Measurements from ENCODE around the gene RAB3GAP2.
"Not testable (repeated sequence)": the region's sequence is repeated elsewhere in the genome, so short reads cannot be mapped to it uniquely, and the experiment has no call there.

RAB3GAP2 gene

GRCh38 chr1:220245900-220246299 is 26.4 kb downstream of the RAB3GAP2 start:
- in situ Hi-C loops (cut with MboI; ENCODE audit: low sequenced_read_pairs) = not testable (repeated sequence)

GRCh38 chr1:220243947-220244346 is 28.3 kb downstream of the RAB3GAP2 start:
- in situ Hi-C loops (cut with MboI; ENCODE audit: low sequenced_read_pairs) = no loop called here

- in situ Hi-C loops (cut with MboI; ENCODE audit: low sequenced_read_pairs) = no loop called here
These were observed 31.1 kb downstream of the RAB3GAP2 start for GRCh38 chr1:220241072-220241663.

- in situ Hi-C loops (cut with MboI; ENCODE audit: low sequenced_read_pairs) = no loop called here
These were observed 32.3 kb downstream of the RAB3GAP2 start for GRCh38 chr1:220239966-220240365.

- in situ Hi-C loops (cut with MboI; ENCODE audit: low sequenced_read_pairs) = no loop called here
These were observed 33.0 kb downstream of the RAB3GAP2 start for GRCh38 chr1:220239213-220239612.

GRCh38 chr1:220236278-220236677 is 36.0 kb downstream of the RAB3GAP2 start:
- in situ Hi-C loops (cut with MboI; ENCODE audit: low sequenced_read_pairs) = not testable (repeated sequence)

GRCh38 chr1:220235462-220235861 is 36.8 kb downstream of the RAB3GAP2 start:
- in situ Hi-C loops (cut with MboI; ENCODE audit: low sequenced_read_pairs) = no loop called here

- in situ Hi-C loops (cut with MboI; ENCODE audit: low sequenced_read_pairs) = no loop called here
These were observed 38.3 kb downstream of the RAB3GAP2 start for GRCh38 chr1:220233927-220234326.

- in situ Hi-C loops (cut with MboI; ENCODE audit: low sequenced_read_pairs) = no loop called here
These were observed 42.5 kb downstream of the RAB3GAP2 start for GRCh38 chr1:220229771-220230170.

- in situ Hi-C loops (cut with MboI; ENCODE audit: low sequenced_read_pairs) = no loop called here
These were observed 44.9 kb downstream of the RAB3GAP2 start for GRCh38 chr1:220227393-220227792.

- in situ Hi-C loops (cut with MboI; ENCODE audit: low sequenced_read_pairs) = no loop called here
These were observed 45.5 kb downstream of the RAB3GAP2 start for GRCh38 chr1:220226752-220227151.

GRCh38 chr1:220225957-220226356 is 46.3 kb downstream of the RAB3GAP2 start:
- in situ Hi-C loops (cut with MboI; ENCODE audit: low sequenced_read_pairs) = no loop called here

- in situ Hi-C loops (cut with MboI; ENCODE audit: low sequenced_read_pairs) = no loop called here
These were observed 47.6 kb downstream of the RAB3GAP2 start for GRCh38 chr1:220224611-220225124.

GRCh38 chr1:220224033-220224432 is 48.2 kb downstream of the RAB3GAP2 start:
- in situ Hi-C loops (cut with MboI; ENCODE audit: low sequenced_read_pairs) = no loop called here

- in situ Hi-C loops (cut with MboI; ENCODE audit: low sequenced_read_pairs) = no loop called here
These were observed 49.3 kb downstream of the RAB3GAP2 start for GRCh38 chr1:220222939-220223338.

GRCh38 chr1:220221670-220222069 is 50.6 kb downstream of the RAB3GAP2 start:
- in situ Hi-C loops (cut with MboI; ENCODE audit: low sequenced_read_pairs) = no loop called here

GRCh38 chr1:220221269-220221668 is 51.0 kb downstream of the RAB3GAP2 start:
- in situ Hi-C loops (cut with MboI; ENCODE audit: low sequenced_read_pairs) = no loop called here

GRCh38 chr1:220220699-220221040 is 51.6 kb downstream of the RAB3GAP2 start:
- in situ Hi-C loops (cut with MboI; ENCODE audit: low sequenced_read_pairs) = not testable (repeated sequence)

GRCh38 chr1:220219865-220220698 is 52.2 kb downstream of the RAB3GAP2 start:
- in situ Hi-C loops (cut with MboI; ENCODE audit: low sequenced_read_pairs) = no loop called here

- in situ Hi-C loops (cut with MboI; ENCODE audit: low sequenced_read_pairs) = no loop called here
These were observed 53.2 kb downstream of the RAB3GAP2 start for GRCh38 chr1:220219136-220219442.

- in situ Hi-C loops (cut with MboI; ENCODE audit: low sequenced_read_pairs) = not testable (repeated sequence)
These were observed 53.7 kb downstream of the RAB3GAP2 start for GRCh38 chr1:220218397-220219135.

Data from HL-60/S4 (cell line).